NCI-H2227 (cell line): ENCODE results near the gene PHLDA2.
A peak's percentile ranks its signal among the peaks of the same experiment; 100 is the strongest.
"Not testable (repeated sequence)": the region's sequence is repeated elsewhere in the genome, so short reads cannot be mapped to it uniquely, and the experiment has no call there.

ENCODE experiments used
- DNase-seq: peaks from one replicate; lab custom pipeline; 2025; ENCODE audit not compliant: unreplicated experiment; lab: John Stamatoyannopoulos, UW

Gene PHLDA2

GRCh38 chr11:2915473-2915872, 13.7 kb downstream of the PHLDA2 start:
- DNase-seq: no peak

GRCh38 chr11:2914455-2915195, 14.6 kb downstream of the PHLDA2 start:
- DNase-seq: no peak

GRCh38 chr11:2913776-2914175, 15.4 kb downstream of the PHLDA2 start:
- no peak for DNase-seq

- no peak for DNase-seq
Measured at GRCh38 chr11:2913019-2913431, 16.2 kb downstream of the PHLDA2 start.

GRCh38 chr11:2912498-2912897, 16.7 kb downstream of the PHLDA2 start:
- no peak for DNase-seq

GRCh38 chr11:2911785-2912391, 17.3 kb downstream of the PHLDA2 start:
- DNase-seq: no peak

GRCh38 chr11:2911088-2911784, 18.0 kb downstream of the PHLDA2 start:
- no peak for DNase-seq

- no peak for DNase-seq
Measured at GRCh38 chr11:2910401-2910955, 18.7 kb downstream of the PHLDA2 start.

- DNase-seq: no peak
Measured at GRCh38 chr11:2909133-2909902, 19.9 kb downstream of the PHLDA2 start.

- DNase-seq: no peak
Measured at GRCh38 chr11:2908130-2908529, 21.1 kb downstream of the PHLDA2 start.

- DNase-seq: not testable (repeated sequence)
Measured at GRCh38 chr11:2905299-2905698, 23.9 kb downstream of the PHLDA2 start.

GRCh38 chr11:2904153-2905052, 24.8 kb downstream of the PHLDA2 start:
- no peak for DNase-seq

GRCh38 chr11:2903672-2904011, 25.6 kb downstream of the PHLDA2 start:
- DNase-seq: no peak

- DNase-seq: no peak
Measured at GRCh38 chr11:2902784-2903671, 26.2 kb downstream of the PHLDA2 start.

GRCh38 chr11:2901854-2902783, 27.1 kb downstream of the PHLDA2 start:
- DNase-seq: peak; percentile 97

- DNase-seq: no peak
Measured at GRCh38 chr11:2901196-2901796, 27.9 kb downstream of the PHLDA2 start.

GRCh38 chr11:2899080-2899783, 30.0 kb downstream of the PHLDA2 start:
- DNase-seq: no peak
